ENCODE results near the gene DAAM1. TPM values are rescaled to one million over a fixed set of nuclear protein-coding genes. Genes with fewer than 3 reads are reported as not detected.
A peak's percentile ranks its signal among the peaks of the same experiment; 100 is the strongest.

Gene DAAM1
- polyA plus RNA-seq, 1 of the 3 experiments (the other 2 are of a cell fraction), result 5.1 TPM

- CTCF ChIA-PET, result interaction anchor here (1.0 to 1.3 kb wide), 2 partner anchors 8 to 24 kb away, joined by 3 to 4 read pairs; no protein-coding TSS in a partner anchor
- H3K27me3 ChIP-seq (ENCODE audit: insufficient read depth), result no peaks in the 10 kb centered on the region
- H3K9me2 ChIP-seq, result no peaks in the 10 kb centered on the region
- H3K79me2 ChIP-seq (ENCODE audit: insufficient read depth), result no peaks in the 10 kb centered on the region
- H3K4me3 ChIP-seq (ENCODE audit: low read depth in 2 of 2, low read length in 1 of 2), result no peak overlapping the region
- peaks cover 3% of the 10 kb centered on the region for H3F3A ChIP-seq (replicated peaks; ENCODE audit: insufficient read depth)
- 92% methylated on average over 6 of the region's 6 CpGs for WGBS (ENCODE audit: low lambda C conversion rate)
- H3K4me2 ChIP-seq, result no peak overlapping the region
- peaks cover 15 to 27% of the 10 kb centered on the region in 2 experiments for H3K36me3 ChIP-seq (replicated peaks in 1 of 2; ENCODE audit: control insufficient read depth in 1 of 2, insufficient read depth in 2 of 2, low read length in 1 of 2)
- H3K27ac ChIP-seq (ENCODE audit: low read depth in 2 of 2, low read length in 1 of 2), result no peak overlapping the region
- DNase-seq, result no peak
- H3K9me3 ChIP-seq, result no peaks in the 10 kb centered on the region
- no peak overlapping the region for H3K9ac ChIP-seq
- POLR2A ChIA-PET, result no interaction called here
- H3K4me1 ChIP-seq (ENCODE audit: control insufficient read depth in 1 of 2, insufficient read depth in 2 of 2, low read depth in 1 of 2, low read length in 1 of 2), result peaks cover 8 to 15% of the 10 kb centered on the region in 2 experiments; a peak in 3 of 4 replicates
- no peak overlapping the region for H2AFZ ChIP-seq (ENCODE audit: low read depth)
- TF ChIP-seq MXI1 (IDR thresholded peaks at IDR 0.05; ENCODE audit: low read depth, low read length), result no peak
- no peak for TF ChIP-seq SIN3A (IDR thresholded peaks at IDR 0.05; ENCODE audit: borderline replicate concordance, low read depth, low read length)
- TF ChIP-seq NFIC (IDR thresholded peaks at IDR 0.05; ENCODE audit: borderline replicate concordance), result no peak
- no peak for TF ChIP-seq USF1 (IDR thresholded peaks at IDR 0.05; ENCODE audit: borderline replicate concordance, low read depth)
- TF ChIP-seq EP300 (IDR thresholded peaks at IDR 0.05; ENCODE audit: borderline replicate concordance in 1 of 2, low read depth in 1 of 2, low read length in 1 of 2), result no peak
- no peak for TF ChIP-seq SMC3 (IDR thresholded peaks at IDR 0.05; ENCODE audit: low read depth, low read length)
- no peak for TF ChIP-seq MEF2A (IDR thresholded peaks at IDR 0.05; ENCODE audit: borderline replicate concordance, low read depth)
- no peak for TF ChIP-seq TEAD4 (IDR thresholded peaks at IDR 0.05; ENCODE audit: borderline replicate concordance, insufficient read depth)
- no peak for TF ChIP-seq NRF1 (IDR thresholded peaks at IDR 0.05; ENCODE audit: low read depth, low read length)
- TF ChIP-seq JUND (IDR thresholded peaks at IDR 0.05), result no peak
- TF ChIP-seq RCOR1 (IDR thresholded peaks at IDR 0.05; ENCODE audit: low read length), result no peak
- TF ChIP-seq CHD2 (IDR thresholded peaks at IDR 0.05; ENCODE audit: low read length, partially characterized antibody), result no peak
- no peak for TF ChIP-seq FOSL2 (IDR thresholded peaks at IDR 0.05; ENCODE audit: borderline replicate concordance, low read depth)
- no peak for TF ChIP-seq YY1 (IDR thresholded peaks at IDR 0.05; ENCODE audit: low read depth)
- TF ChIP-seq ELF1 (IDR thresholded peaks at IDR 0.05), result no peak
- H4K20me1 ChIP-seq (ENCODE audit: insufficient read depth), result no peaks in the 10 kb centered on the region
Measured at GRCh38 chr14:59339524-59340330, 151.3 kb downstream of the DAAM1 start.

DNA sequence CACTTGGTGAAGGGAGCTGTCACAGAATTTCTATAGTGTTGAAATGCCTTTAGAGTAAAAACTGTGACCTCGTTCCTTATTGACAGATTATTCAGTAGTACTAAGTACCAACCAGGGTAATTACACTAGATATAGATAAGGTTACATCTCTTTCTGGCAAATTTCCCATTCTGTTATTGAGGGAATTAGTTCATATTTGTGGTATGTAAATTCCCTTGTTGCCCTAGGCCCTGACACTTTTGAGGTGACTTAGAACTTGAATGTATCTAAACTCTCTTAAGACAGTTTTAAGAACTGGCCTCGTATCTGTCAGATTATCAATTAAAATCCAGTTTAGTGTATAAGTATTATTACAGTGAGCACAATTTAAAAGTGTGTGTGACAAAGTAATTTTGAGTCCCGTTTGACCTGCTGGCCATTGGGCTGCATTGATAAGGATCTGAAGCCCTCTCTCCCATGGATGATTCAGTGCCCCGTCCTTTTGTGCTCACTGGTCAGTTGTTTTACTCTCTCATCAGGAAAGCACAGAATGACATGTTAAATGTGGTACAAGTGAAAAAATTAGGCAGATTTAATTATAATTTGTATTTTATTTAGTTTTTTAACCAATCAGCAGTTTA is 153.5 kb downstream of the DAAM1 start:
- Histone ChIP-seq H3K9me3 (no peaks in the 10 kb centered on the region), H4K20me1 (ENCODE audit: insufficient read depth) (no peaks in the 10 kb centered on the region), H3K36me3 (replicated peaks in 1 of 2; ENCODE audit: control insufficient read depth in 1 of 2, insufficient read depth in 2 of 2, low read length in 1 of 2) (peaks cover 16 to 30% of the 10 kb centered on the region in 2 experiments), H3K4me1 (ENCODE audit: control insufficient read depth in 1 of 2, insufficient read depth in 2 of 2, low read depth in 1 of 2, low read length in 1 of 2) (peaks cover 11 to 15% of the 10 kb centered on the region in 2 experiments; a peak in 3 of 4 replicates), H3K27me3 (ENCODE audit: insufficient read depth) (no peaks in the 10 kb centered on the region), H2AFZ (ENCODE audit: low read depth) (no peak overlapping the region), H3K27ac (ENCODE audit: low read depth in 2 of 2, low read length in 1 of 2) (0 out of 4 replicates have a peak overlapping the region, but pooled peaks of 1 of the 2 experiments have one; percentile 6), H3F3A (replicated peaks; ENCODE audit: insufficient read depth) (peaks cover under 1% of the 10 kb centered on the region), H3K4me2 (no peak overlapping the region), H3K79me2 (ENCODE audit: insufficient read depth) (no peaks in the 10 kb centered on the region), H3K4me3 (ENCODE audit: low read depth in 2 of 2, low read length in 1 of 2) (no peak overlapping the region), H3K9ac (no peak overlapping the region), H3K9me2 (no peaks in the 10 kb centered on the region)
- POLR2A ChIA-PET, result no interaction called here
- DNase-seq, result no peak
- CTCF ChIA-PET, result interaction anchor here (0.6 kb wide), 1 partner anchor 44 kb away, joined by 3 read pairs; no protein-coding TSS in a partner anchor
- WGBS (ENCODE audit: low lambda C conversion rate), result 74% methylated on average over 4 of the region's 4 CpGs
- TF ChIP-seq YY1 (IDR thresholded peaks at IDR 0.05; ENCODE audit: low read depth) (no peak), MAX (IDR thresholded peaks at IDR 0.05; ENCODE audit: low read depth) (no peak), FOSL2 (IDR thresholded peaks at IDR 0.05; ENCODE audit: borderline replicate concordance, low read depth) (0 out of 2 replicates have a peak, but pooled peaks have one; percentile 1), GATA2 (CRISPR knock-in tag; IDR thresholded peaks at IDR 0.05) (peak; percentile 22; the same call in 1 of the 2 replicates)
